Pulmonary artery endothelial cell (primary cell): Measurements from ENCODE around the gene SHC2. TPM values are rescaled to one million over a fixed set of nuclear protein-coding genes. Genes with fewer than 3 reads are reported as not detected.
"Not testable (repeated sequence)": the region's sequence is repeated elsewhere in the genome, so short reads cannot be mapped to it uniquely, and the experiment has no call there.

ENCODE experiments used
- DNase-seq: peaks from one replicate; pipeline ENCODE4 v3.0.0-alpha.2; 2011; ENCODE audit warnings: low read depth, low spot score
- total RNA-seq: library from RNA; depleted of rRNA; stranded (reverse); fragments of >200 nt; gene quantifications from 2 replicates; pipeline ENCODE4 v1.2.3, GENCODE V29; 2014

The SHC2 gene
- total RNA-seq, 1 donor from 2014 or later = 4.7 TPM

DNA sequence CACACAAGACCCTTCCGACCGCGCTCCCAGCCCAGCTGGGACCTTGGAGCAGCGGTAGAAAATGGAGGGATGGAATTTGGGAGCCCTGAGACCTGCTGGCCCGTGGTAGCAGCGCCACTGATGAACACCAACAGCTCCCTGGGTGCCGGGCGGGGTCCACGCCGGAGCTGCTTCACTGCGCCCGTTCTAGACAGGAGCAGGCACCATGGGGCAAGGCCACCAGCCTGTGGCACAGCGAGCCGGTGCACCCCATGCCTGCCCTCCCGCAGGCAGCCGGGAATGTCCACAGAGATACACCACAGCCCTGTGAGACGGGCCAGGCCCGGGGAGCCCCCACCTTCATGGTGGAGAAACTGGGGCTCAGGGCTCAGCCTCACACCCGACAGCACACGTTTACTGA, 9.9 kb upstream of the SHC2 start:
- DNase-seq = no peak

DNA sequence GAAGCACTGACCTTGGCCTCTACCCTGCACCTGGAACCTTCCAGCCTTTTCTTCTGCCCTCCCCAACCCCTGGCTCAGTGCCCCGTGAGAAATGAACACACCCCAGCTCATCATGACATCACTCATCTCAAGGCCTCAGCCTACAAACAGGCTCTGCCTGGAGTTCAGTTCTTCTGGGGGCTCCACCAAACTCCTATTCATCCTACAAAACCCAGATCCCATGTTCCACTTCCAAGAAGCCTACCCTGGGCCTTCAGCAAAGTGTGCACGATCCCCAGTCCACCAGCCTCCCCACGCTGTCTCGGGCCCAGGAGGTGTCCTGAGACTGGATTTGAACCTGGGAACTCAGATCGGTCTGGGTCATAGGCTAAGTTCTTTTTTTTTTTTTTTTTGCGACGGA, 9.0 kb upstream of the SHC2 start:
- DNase-seq = no peak

DNA sequence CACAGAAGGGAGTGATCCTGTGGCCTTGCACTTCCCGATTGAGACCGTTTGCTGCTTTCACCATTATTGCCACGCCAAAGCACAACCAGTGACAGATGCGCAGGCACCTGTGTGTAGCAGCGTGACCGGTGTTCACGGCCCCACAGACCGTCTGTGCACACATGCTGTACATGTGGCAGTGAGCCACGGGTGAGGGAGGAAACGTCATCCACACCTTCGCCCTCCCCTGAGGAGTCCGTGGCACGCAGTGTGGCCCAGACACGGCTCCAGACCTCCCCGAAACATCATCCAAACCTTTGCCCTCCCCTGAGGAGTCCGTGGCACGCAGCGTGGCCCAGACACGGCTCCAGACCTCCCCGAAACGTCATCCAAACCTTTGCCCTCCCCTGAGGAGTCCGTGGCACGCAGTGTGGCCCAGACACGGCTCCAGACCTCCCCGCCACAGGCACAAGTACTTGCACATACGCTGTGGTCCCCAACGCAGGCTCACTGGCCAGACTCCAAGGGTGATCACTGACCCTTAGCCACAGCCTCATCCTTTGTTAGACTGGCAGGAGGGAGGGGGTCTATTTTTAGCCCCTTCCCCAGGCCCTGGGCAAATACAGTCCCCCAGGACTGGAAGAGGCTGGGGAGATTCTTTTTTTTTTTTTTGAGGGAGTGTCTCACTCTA, 7.9 kb upstream of the SHC2 start:
- DNase-seq = no peak

DNA sequence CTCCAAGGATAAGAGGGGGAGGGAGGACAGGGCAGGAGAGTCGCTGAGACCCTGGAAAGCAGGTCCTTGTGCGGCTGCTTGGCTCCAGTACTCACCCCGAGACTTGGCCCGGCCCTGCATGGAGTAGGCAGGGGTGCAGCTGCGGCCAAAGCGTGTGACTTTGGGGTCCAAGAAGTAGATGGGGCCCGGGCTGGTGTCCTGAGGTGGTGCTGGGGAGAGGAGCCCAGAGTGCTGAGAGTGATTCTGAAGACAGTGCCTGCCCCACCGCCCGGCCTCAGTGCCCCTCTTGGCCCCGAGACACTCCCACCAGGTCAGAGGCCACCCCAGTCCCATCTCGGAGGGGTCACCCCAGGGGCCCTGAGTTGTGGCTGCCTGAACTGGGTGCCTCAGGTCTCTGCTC, 6.7 kb upstream of the SHC2 start:
- no peak for DNase-seq

DNA sequence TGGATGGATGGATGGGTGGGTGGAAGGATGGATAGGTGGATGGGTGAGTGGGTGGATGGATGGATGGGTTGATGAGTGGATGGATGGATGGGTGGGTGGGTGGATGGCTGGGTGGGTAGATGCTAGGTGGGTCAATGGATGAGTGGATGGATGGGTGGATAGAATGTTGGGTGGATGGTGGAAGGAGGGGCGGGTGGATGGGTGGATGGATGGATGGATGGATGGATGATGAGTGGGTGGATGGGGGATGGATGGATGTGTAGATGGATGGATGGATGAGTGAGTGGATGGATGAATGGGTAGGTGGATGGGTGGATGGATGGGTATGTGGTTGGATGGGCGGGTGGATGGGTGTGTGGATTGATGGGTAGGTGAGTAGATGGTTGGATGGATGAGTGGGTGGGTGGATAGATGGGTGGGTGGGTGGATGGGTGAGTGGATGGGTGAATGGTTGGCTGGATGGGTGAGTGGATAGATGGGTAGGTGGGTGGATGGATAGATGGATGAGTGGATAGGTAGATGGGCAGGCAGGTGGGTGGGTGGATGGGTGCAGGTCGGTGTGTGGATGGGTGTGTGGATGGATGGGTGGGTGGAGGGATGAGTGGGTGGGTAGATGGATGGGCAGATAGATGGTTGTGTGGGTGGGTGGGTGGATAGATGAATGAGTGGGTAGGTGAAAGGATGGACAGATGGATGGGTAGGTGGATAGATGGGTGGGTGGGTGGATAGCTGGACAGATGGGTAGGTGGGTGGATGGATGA, 4.4 kb upstream of the SHC2 start:
- no peak for DNase-seq

DNA sequence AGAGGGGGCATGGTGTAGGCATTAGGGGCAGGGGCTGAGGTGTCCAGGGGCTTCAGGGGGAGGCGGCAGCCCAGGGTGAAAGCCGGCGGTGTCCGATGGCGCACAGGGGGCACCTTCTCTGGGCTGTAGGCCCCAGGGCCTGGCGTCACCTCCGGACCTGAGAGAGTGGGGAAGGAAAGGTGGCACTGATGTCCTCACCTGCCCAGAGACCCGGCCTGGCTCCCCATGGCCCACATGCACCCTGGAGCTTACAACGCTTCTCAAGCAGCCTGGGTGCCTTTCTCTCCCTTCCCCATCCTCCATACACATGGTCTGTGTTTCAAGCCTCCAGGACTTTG, 3.3 kb upstream of the SHC2 start:
- DNase-seq = no peak

DNA sequence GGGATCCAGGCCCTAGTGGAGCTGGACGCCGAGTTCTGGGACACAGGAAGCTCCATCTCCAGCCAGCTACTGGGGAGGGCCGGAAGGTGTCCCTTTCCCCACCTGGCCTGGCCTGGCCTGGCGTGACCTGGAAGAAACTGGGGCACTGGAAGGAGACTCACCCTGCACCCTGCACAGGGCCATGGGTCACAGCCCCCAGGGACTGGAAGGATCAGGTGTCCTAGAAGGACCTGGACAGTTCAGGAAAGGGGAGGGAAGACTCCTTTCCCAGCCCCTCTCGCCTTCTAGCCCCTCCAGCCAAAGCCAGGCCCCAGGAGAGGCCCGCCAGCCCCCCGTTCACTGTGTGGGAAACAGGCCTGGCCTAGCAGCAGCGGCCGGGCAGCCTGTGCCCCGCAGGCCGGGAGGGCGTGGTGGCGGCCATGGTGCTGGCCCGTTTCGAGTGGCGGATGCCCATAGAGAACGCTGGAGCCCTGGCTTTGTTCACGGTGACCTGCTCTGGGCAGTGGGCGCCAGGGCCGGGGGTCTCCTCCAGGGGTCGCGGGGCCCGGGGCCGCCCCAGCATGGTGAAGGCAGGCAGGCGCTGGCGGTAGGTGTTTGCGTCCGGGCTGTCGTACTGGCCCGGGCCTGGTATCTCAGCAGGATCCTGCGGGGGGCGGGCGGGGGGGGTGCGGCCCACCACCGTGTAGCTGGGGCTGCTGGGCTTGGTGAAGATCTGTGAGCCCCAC, 2.8 kb upstream of the SHC2 start:
- DNase-seq = no peak

DNA sequence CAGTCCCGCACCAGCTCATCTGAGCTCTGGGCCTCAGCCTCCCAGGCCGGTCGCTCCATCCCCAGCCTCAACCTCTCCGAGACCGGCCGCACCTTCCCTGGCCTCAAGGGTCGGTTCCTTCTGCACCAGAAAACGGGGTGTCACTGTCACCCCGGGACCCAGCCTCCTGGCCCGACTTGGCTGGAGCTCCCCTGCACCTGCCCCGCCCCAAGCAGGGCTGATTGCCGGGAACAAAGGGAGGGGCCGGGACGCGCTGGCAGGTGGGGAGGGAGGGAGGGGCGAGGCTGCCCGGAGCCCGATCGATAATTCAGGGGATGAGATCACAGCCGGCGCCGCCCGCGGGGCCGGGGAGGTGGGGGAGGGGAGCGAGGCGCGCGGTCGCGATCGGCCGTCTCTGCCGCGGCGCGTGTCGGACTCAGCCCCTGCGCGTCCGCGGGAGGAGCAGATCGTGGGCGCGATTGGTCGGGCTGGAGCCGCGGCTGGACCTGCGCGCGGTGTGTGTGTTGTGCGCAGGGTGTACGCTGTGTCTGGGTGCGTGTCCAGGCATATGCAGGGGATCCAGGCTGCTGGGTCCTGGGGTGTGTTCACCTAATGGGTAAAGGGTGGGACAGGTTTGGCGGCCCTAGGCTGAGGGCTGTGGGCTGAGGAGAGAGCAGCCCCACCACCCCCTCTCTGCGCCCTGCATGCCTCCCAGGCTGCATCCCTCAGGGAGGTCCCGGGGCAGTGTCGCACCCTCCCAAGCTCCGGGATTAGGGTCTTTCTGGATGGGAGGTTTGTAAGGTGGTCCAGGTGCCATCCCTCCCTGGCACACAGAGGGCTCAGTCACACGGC, 1.1 kb upstream of the SHC2 start:
- DNase-seq = no peak

DNA sequence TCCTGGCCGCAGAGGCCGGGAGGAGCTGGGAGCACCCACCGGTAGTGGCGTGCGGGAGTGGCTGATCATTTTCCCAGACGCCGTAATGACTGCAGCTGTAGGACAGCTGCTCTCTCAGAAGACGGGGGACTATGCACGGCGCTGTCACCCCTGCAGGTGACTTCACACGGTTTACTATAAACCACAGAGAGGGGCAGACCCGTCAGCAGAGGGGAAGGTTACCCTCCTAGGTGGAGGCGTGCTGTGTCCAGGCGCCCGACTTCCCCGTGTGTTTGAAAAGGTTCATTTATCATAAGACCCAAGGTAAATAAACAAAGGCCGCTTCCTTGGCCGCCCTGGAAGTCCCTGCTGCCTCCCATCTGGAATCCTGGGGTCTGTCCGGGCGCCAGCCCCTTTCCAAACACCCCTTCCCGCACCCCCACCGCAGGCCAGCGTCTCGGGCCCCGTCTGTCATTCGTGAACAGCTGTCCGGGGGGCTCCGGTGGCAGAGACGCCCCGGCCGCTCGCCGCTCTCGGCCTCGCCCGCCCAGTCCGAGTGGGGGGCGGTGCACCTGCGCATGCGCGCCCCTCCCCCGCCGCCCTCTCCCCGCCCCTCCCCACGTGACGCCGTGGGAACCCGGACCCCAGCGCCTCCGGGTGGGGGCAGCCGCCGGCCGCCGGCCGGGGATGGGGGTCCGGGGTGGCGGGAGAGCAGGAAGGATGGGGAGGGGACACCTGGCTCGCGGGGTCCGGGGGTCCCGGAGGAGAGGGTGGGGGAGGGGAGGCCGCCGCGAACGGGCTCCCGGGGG, 915 bp downstream of the SHC2 start:
- no peak for DNase-seq

DNA sequence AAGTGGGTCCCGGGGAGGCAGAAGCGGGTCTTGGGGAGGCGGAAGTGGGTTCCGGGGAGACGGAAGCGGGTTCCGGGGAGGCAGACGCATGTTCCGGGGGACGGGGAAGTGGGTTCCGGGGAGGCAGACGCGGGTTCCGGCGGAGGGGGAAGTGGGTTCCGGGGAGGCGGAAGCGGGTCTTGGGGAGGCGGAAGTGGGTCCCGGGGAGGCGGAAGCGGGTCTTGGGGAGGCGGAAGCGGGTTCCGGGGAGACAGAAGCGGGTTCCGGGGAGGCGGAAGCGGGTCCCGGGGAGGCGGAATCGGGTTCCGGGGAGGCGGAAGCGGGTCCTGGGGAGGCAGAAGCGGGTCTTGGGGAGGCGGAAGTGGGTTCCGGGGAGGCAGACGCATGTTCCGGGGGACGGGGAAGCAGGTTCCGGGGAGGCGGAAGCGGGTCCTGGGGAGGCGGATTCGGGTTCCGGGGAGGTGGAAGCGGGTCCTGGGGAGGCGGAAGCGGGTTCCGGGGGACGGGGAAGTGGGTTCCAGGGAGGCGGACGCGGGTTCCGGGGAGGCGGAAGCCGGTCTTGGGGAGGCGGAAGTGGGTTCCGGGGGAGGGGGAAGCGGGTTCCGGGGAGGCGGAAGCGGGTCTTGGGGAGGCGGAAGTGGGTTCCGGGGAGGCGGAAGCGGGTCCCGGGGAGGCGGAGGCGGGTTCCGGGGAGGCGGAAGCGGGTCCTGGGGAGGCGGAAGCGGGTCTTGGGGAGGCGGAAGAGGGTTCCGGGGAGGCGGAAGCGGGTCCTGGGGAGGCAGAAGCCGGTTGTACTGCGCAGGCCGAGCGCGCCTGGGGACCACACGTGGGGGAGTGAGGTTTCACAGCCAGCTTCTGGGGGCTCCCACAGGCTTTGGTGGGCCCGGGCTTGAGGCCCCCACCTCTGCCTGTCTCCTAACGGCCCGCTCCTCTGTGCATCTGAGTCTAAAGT, 2.5 kb downstream of the SHC2 start:
- no peak for DNase-seq

DNA sequence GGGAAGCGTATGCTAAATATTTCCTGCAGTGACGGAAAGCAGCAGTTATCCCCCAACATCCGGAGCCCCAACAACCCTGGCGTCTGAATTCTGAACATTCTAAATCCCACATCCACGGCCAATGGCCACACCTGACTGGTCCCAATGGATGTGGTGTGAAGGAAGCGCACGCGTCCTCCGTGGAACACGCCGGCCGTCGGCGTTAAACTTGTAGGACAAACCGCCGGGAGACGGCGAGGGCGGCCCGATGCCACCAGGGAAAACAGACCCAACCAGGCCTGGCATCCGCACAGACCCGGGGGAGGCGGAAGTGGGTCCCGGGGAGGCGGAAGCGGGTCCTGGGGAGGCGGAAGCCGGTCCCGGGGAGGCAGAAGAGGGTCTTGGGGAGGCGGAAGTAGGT, 3.2 kb downstream of the SHC2 start:
- no peak for DNase-seq

DNA sequence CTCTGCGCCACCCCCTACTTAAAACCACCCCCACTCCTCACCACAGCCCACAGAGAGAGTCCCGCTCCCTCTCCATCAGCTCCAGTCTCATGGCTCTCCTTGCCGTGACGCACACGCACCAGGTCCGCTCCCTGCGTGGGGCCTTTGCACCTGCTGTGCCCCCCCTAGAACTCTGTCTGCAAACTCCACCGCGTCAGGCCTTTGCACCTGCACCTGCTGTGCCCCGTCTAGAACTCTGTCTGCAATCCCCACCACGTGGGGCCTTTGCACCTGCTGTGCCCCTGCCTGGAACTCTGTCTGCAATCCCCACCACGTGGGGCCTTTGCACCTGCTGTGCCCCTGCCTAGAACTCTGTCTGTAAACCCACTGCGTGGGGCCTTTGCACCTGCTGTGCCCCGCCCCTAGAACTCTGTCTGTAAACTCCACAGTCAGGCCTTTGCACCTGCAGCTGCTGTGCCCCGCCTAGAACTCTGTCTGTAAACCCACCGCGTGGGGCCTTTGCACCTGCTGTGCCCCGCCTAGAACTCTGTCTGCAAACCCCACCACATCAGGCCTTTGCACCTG, 4.2 kb downstream of the SHC2 start:
- no peak for DNase-seq

DNA sequence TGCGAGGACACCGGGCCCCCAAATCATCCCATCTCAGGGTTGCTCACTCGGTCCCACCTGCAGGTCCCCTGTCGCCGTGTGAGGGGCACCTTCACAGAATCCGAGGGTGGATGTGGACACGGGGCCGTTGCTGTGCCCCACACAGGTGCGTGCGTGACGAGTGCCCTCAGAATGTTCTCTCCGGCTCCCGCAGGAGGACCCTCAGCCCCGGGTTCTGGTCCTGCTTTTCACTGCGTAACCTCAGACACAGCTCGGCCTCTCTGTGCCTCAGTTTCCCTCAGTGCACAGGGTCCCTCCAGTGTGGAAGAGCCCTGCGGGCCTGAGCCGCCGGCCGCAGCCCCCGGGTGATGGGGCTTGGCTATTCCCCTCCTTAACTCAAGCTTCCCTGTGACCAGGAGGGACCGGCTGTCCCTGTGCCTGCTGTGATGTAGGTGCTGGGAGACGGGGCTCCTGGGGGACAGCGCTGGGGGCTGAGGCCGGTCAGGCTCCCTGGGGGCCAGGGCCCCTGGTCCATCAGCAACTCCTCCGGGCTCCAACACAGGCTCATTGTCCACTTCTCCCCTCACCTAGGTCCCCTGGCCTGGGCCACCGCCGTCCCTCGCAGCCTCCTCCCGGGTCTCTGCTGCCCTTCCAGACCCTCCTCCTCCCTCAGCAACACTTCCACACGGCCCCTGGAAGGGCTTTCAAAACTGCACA, 4.8 kb downstream of the SHC2 start:
- no peak for DNase-seq

DNA sequence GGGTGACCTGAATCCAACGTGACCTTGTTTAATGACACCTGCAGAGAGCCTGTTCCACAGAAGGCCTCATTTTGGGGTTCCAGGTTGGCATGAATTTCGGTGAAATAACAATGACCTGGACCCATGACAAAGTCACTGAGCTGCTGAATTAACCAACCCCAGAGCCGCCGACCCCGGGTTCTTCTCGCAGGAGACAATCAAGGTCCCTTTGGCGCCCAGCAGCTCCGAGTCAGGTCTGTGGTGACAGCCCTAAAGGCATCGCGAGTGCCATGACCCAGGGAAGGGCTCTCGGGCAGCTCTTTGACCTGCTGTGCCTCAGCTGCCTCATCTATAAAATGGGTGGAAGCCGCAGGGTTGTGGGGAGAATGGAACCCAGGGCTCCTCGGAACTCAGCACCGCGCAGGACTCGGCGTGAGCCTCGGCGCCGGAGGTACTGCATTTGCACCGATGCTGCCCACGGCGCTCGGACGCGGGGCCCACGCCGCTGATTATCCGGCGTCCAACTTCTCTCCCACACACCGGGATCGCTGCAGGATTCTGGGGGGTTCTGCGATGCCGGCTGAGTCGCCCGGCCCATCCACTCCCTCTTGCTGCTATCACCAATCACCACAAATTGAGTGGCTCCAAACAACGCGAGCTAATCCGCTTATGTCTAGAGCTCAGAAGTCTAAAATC, 5.7 kb downstream of the SHC2 start:
- no peak for DNase-seq

DNA sequence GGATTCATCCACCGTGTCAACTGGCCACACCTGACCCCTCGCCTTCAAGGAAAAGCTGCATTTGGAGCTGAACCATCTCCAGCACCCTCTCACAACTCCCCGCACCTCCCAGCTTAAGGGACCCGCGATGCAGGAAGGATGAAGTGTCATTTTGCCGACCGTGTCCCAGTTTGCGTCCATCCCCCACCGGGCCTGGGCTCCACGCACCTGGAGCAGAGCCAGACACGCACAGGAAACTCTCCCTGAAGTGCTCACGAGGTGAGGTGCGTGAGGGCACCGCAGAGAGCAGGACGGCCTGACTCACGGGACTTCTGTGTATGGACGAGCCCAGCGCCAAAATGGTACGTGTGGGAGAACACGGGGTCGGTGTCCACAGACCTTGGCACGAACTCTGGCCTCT, 7.2 kb downstream of the SHC2 start:
- no peak for DNase-seq

DNA sequence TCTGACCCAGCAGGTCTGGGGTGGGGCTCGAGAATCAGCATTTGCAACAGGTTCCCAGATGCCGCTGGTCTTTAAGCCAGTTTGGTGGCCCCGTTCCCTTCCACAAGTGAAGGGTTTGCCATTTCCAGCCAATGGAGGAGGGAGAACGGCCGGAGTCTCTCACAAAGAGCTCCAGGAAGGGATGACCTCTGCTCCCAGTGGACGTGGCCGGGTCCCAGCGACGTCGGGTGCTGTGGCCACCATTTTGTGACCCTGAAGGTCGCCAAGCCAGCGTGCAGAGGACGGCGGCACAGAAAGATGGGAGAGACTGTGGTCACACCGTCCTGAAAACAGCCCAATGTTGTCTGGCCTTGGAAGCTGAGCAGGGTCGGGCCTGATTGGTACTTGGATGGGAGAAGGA, 8.0 kb downstream of the SHC2 start:
- no peak for DNase-seq

DNA sequence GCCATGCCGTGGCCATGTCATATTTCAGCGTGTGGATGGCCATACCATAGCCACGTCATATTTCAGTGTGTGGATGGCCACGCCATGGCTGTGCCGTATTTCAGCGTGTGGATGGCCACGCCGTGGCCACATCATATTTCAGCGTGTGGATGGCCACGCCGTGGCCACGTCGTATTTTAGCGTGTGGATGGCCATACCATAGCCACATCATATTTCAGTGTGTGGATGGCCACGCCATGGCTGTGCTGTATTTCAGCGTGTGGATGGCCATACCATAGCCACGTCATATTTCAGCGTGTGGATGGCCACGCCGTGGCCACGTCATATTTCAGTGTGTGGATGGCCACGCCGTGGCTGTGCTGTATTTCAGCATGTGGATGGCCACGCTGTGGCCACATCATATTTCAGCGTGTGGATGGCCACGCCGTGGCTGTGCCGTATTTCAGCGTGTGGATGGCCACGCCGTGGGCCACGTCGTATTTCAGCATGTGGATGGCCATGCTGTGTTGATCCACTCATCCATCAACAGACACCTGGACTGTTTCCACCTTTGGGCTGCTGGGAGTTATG, 9.8 kb downstream of the SHC2 start:
- DNase-seq = not testable (repeated sequence)

DNA sequence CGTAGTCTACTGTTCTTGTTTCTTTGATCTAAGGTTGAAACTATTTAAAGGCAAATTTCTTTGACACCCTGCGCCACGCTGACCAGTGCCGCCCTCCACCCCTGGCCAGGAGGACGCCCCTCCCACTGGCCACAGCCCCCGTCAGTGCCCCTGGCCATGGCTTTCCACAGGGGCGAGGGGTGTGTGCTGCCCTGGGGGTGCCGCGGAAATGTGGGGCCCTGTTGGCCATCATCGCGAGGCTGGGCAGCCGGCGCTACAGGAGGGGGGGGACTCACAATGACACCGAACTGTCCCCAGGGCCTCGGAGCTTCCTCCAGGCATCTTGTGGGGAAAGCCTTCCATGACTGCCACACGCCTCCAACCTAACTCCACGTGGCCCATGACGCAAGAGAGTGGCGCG, 10.9 kb downstream of the SHC2 start:
- no peak for DNase-seq
